HEK293 (cell line): ENCODE results near the gene CRX.

Experiments
- KLF16 ChIP-seq: fragments of 450-650 bp; formaldehyde crosslinking; IDR thresholded peaks from 2 replicates; pipeline ENCODE4 v1.5.1; 2017; ENCODE audit warnings: missing biosample characterization, missing genetic modification characterization
- PRDM2 ChIP-seq: fragments of 450-650 bp; formaldehyde crosslinking; IDR thresholded peaks from 2 replicates; pipeline ENCODE4 v1.5.1; 2016; ENCODE audit warnings: missing biosample characterization, missing genetic modification characterization, borderline replicate concordance
- SCRT2 ChIP-seq: fragments of 450-650 bp; formaldehyde crosslinking; IDR thresholded peaks from 2 replicates; pipeline ENCODE4 v1.5.1; 2016; ENCODE audit warnings: missing biosample characterization, missing genetic modification characterization
- SP2 ChIP-seq: fragments of 450-650 bp; formaldehyde crosslinking; IDR thresholded peaks from 2 replicates; pipeline ENCODE4 v1.5.1; 2016; ENCODE audit warnings: missing biosample characterization, missing genetic modification characterization
- ZBTB26 ChIP-seq: fragments of 450-650 bp; formaldehyde crosslinking; optimal IDR thresholded peaks from 2 replicates; pipeline ENCODE3; 2016; ENCODE audit warnings: missing biosample characterization, mild to moderate bottlenecking, missing genetic modification characterization
- ZNF132 ChIP-seq: fragments of 450-650 bp; formaldehyde crosslinking; IDR thresholded peaks from 2 replicates; pipeline ENCODE4 v1.5.1; 2017; ENCODE audit warnings: missing biosample characterization, missing genetic modification characterization, borderline replicate concordance
- ZNF146 ChIP-seq: fragments of 450-650 bp; formaldehyde crosslinking; IDR thresholded peaks from 2 replicates; pipeline ENCODE4 v1.5.1; 2016; ENCODE audit warnings: missing biosample characterization, missing genetic modification characterization
- ZNF148 ChIP-seq: fragments of 450-650 bp; formaldehyde crosslinking; IDR thresholded peaks from 2 replicates; pipeline ENCODE4 v1.5.0; 2017; ENCODE audit warnings: missing biosample characterization, missing genetic modification characterization, borderline replicate concordance
- ZNF18 ChIP-seq: fragments of 450-650 bp; formaldehyde crosslinking; IDR thresholded peaks from 2 replicates; pipeline ENCODE4 v1.5.1; 2016; ENCODE audit warnings: missing biosample characterization, missing genetic modification characterization
- ZNF184 ChIP-seq: fragments of 450-650 bp; IDR thresholded peaks from 2 replicates; pipeline ENCODE4 v1.5.1; 2018; ENCODE audit warnings: missing biosample characterization, mild to moderate bottlenecking, missing genetic modification characterization
- ZNF280D ChIP-seq: fragments of 450-650 bp; formaldehyde crosslinking; IDR thresholded peaks from 2 replicates; pipeline ENCODE4 v1.5.1; 2016; ENCODE audit warnings: missing biosample characterization, missing genetic modification characterization
- ZNF302 ChIP-seq: fragments of 450-650 bp; formaldehyde crosslinking; IDR thresholded peaks from 2 replicates; pipeline ENCODE4 v1.5.1; 2016; ENCODE audit warnings: missing biosample characterization, missing genetic modification characterization, low read depth
- ZNF324 ChIP-seq: fragments of 450-650 bp; formaldehyde crosslinking; IDR thresholded peaks from 2 replicates; pipeline ENCODE4 v1.5.1; 2016; ENCODE audit warnings: missing biosample characterization, missing genetic modification characterization
- ZNF610 ChIP-seq: fragments of 450-650 bp; formaldehyde crosslinking; IDR thresholded peaks from 2 replicates; pipeline ENCODE4 v1.5.1; 2016; ENCODE audit warnings: missing biosample characterization, missing genetic modification characterization, borderline replicate concordance
- ZNF623 ChIP-seq: fragments of 450-650 bp; formaldehyde crosslinking; IDR thresholded peaks from 2 replicates; pipeline ENCODE4 v1.5.1; 2016; ENCODE audit warnings: missing biosample characterization, missing genetic modification characterization
- ZNF660 ChIP-seq: fragments of 450-650 bp; IDR thresholded peaks from 2 replicates; pipeline ENCODE4 v1.5.1; 2018; ENCODE audit warnings: missing biosample characterization, mild to moderate bottlenecking, missing genetic modification characterization
- ZNF791 ChIP-seq: fragments of 450-650 bp; formaldehyde crosslinking; IDR thresholded peaks from 2 replicates; pipeline ENCODE4 v1.5.1; 2016; ENCODE audit warnings: missing biosample characterization, missing genetic modification characterization
- ZNF792 ChIP-seq: fragments of 450-650 bp; formaldehyde crosslinking; IDR thresholded peaks from 2 replicates; pipeline ENCODE4 v1.5.1; 2016; ENCODE audit warnings: missing biosample characterization, missing genetic modification characterization
- ZSCAN18 ChIP-seq: fragments of 450-650 bp; formaldehyde crosslinking; IDR thresholded peaks from 2 replicates; pipeline ENCODE4 v1.5.1; 2016; ENCODE audit warnings: missing biosample characterization, missing genetic modification characterization
- ZSCAN30 ChIP-seq: fragments of 450-650 bp; IDR thresholded peaks from 2 replicates; pipeline ENCODE4 v1.5.1; 2018; ENCODE audit warnings: missing biosample characterization, mild to moderate bottlenecking, missing genetic modification characterization, moderate library complexity
- ZXDB ChIP-seq: fragments of 450-650 bp; formaldehyde crosslinking; IDR thresholded peaks from 2 replicates; pipeline ENCODE4 v1.5.1; 2016; ENCODE audit warnings: missing biosample characterization, missing genetic modification characterization

The CRX gene

GRCh38 chr19:47886010-47886559, 64.3 kb downstream of the CRX start, which contains the start of gene SULT2A1 (continued):
- TF ChIP-seq ZNF148 (no peak), ZNF660 (tag by site-specific recombination) (no peak), ZNF132 (no peak), ZNF610 (tag by site-specific recombination) (no peak), ZNF184 (tag by site-specific recombination) (no peak), ZNF146 (tag by site-specific recombination) (no peak), ZNF324 (tag by site-specific recombination) (no peak), ZSCAN30 (tag by site-specific recombination) (no peak), ZSCAN18 (tag by site-specific recombination) (no peak), ZXDB (tag by site-specific recombination) (no peak), SP2 (tag by site-specific recombination) (no peak), ZNF623 (tag by site-specific recombination) (no peak), KLF16 (tag by site-specific recombination) (no peak), ZNF791 (tag by site-specific recombination) (no peak), ZBTB26 (tag by site-specific recombination) (no peak), SCRT2 (tag by site-specific recombination) (0 out of 2 replicates have a peak, but pooled peaks have one; percentile 10), ZNF280D (no peak), PRDM2 (tag by site-specific recombination) (no peak), ZNF18 (tag by site-specific recombination) (no peak), ZNF792 (tag by site-specific recombination) (no peak), ZNF302 (tag by site-specific recombination) (no peak)
